Measurements from ENCODE around the gene IFT122.

The IFT122 gene

GRCh38 chr3:129434140-129434539 is 5.9 kb upstream of the IFT122 start:
- no peak for DNase-seq (ENCODE audit: low read depth, low spot score)

GRCh38 chr3:129435367-129435766 is 4.7 kb upstream of the IFT122 start:
- no peak for DNase-seq (ENCODE audit: low read depth, low spot score)

DNA sequence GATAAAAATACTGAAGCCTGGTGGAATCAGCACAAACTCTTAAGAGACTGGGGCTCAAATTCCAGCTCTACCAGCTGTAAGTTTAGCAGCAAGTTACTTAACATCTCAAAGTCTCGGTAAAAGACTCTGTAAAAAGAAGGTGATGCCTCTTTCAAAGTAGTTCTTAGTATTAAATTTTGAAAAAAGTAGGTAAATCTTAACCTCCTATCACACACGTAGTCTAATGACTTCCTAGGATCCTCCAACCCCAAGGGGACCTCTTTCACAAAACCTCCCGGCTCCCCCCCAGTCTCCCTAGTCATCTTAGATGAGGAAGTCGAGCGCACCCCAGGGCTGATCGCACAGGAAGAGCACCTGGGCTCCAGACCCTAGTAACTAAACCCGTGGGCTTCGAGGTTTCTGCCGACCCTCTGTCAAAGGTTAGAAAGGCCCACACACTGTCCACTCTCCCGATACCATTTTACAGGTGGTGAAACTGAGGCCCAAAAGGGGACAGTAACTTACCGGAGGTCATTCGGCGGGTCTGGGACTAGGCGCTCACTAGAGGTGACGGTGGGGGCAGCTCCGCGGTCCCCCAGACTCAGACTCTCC is 703 bp upstream of the IFT122 start:
- no peak for DNase-seq (ENCODE audit: low read depth, low spot score)

- DNase-seq (ENCODE audit: low read depth, low spot score), result no peak
Measured at GRCh38 chr3:129440618-129441190, 680 bp downstream of the IFT122 start.

DNA sequence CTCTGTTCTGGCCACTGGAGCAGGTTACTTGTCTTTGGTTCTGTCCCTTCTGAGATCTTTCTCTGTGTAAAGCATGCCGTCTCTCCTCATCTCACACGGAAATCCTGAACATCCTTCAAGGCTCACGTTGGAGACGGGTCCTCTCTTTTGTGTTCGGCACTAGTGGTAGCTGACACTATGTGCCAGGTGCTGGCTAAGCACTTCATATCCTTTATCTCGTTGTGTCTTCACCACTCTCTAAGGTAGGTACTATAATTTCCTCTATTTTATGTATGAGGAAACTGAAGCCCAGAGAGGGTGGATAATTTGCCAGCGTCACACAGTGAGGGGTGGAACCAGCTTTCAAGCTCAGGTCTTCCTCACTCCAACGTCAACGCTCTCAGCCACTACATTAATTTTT is 1.2 kb downstream of the IFT122 start:
- no peak for DNase-seq (ENCODE audit: low read depth, low spot score)

DNA sequence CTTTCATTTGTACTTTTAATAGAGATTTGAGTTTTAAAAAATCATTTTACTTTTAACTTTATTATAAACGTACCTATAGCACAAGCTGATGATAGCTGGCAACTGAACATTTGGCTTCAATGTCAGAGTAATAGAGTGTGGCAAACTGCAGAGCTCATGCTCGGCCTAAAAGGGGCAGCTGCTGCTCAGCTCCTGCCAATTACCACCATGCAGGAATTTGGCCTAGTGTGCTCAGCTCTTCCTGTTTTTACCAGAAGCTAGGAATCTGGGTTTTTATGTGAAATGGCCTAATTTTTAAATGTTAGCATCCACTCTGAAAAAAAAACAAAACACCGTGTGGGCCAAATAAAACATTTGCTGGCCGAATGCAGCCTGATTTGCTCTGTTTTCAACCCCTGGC is 1.8 kb downstream of the IFT122 start:
- no peak for DNase-seq (ENCODE audit: low read depth, low spot score)

GRCh38 chr3:129442486-129442885 is 2.5 kb downstream of the IFT122 start:
- DNase-seq (ENCODE audit: low read depth, low spot score), result no peak

GRCh38 chr3:129442947-129443346 is 2.9 kb downstream of the IFT122 start:
- DNase-seq (ENCODE audit: low read depth, low spot score), result no peak

- DNase-seq (ENCODE audit: low read depth, low spot score), result no peak
Measured at GRCh38 chr3:129445471-129445870, 5.4 kb downstream of the IFT122 start.

DNA sequence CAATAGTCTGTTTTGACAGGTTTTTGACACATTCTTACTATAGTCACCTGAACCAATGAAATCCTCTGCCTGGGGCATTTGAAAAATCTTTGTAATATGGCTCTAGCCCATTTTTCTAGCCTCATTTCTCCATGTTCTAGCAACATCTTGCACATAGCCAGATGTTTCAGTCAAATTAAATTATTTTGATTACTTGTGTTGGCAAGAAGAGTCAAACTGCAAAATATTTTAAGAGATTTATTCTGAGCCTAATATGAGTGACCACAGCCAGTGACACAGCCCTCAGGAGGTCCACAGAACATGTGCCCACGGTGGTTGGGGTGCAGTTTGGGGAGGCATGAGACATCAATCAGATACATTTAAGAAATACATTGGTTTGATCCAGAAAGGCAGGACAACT is 6.9 kb downstream of the IFT122 start:
- no peak for DNase-seq (ENCODE audit: low read depth, low spot score)

- DNase-seq (ENCODE audit: low read depth, low spot score), result peak; percentile 78
Measured at GRCh38 chr3:129448186-129448895, 8.3 kb downstream of the IFT122 start.

- DNase-seq (ENCODE audit: low read depth, low spot score), result no peak
Measured at GRCh38 chr3:129449279-129450115, 9.5 kb downstream of the IFT122 start.

GRCh38 chr3:129453732-129454131 is 13.7 kb downstream of the IFT122 start:
- no peak for DNase-seq (ENCODE audit: low read depth, low spot score)

- DNase-seq (ENCODE audit: low read depth, low spot score), result no peak
Measured at GRCh38 chr3:129460155-129460554, 20.1 kb downstream of the IFT122 start.

- no peak for DNase-seq (ENCODE audit: low read depth, low spot score)
Measured at GRCh38 chr3:129460572-129460971, 20.5 kb downstream of the IFT122 start.

GRCh38 chr3:129461022-129461421 is 21.0 kb downstream of the IFT122 start:
- DNase-seq (ENCODE audit: low read depth, low spot score), result no peak

GRCh38 chr3:129461461-129462146 is 21.6 kb downstream of the IFT122 start:
- DNase-seq (ENCODE audit: low read depth, low spot score), result no peak

- DNase-seq (ENCODE audit: low read depth, low spot score), result no peak
Measured at GRCh38 chr3:129462361-129462968, 22.4 kb downstream of the IFT122 start.

GRCh38 chr3:129463094-129463493 is 23.1 kb downstream of the IFT122 start:
- DNase-seq (ENCODE audit: low read depth, low spot score), result no peak

GRCh38 chr3:129463716-129464115 is 23.7 kb downstream of the IFT122 start:
- no peak for DNase-seq (ENCODE audit: low read depth, low spot score)

DNA sequence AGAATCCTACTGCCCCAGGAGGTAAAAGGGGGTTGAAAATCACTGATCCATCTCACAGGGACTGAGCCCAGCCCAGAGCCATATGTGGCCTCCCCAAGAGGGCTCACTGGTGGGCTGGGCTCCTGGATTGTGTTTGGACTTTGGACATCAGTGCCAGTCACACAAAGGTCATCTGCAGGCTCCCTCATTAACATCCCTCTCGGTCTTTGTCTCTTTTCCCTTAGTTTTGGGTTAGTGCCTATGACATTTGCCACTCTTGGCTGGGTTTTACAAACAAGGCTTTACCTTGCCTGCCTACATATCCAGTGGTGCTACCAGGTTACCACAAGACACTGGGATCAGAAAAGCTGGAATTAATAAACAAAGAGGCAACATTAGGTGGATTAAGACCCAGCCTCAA is 27.9 kb downstream of the IFT122 start:
- no peak for DNase-seq (ENCODE audit: low read depth, low spot score)
